Measurements from ENCODE around the gene ZSWIM7.

The ZSWIM7 gene

DNA sequence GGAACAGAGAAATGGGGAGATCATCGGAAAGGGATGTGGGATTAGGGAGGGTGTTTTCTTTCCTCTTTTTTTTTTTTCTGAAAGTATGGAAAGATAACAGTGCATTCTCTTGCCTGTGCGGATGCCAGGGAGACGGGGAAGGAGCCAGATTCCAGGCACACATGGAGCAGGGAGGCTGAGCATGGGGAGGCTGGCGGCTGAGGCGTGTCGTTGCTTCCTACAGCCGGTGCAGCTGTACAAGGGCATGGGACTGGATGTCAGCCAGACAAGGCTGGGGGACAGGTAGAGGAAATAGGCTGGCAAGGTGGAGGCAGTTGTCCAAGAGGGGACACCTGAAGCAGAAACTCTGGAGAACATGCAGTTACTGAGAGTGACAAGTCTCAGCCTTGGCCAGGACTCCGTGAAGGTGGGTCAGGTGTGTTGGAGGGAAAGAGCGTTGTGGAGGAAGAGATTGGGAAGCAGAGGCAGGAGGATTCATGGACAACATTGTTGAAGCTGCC lies 71.2 kb downstream of the ZSWIM7 start:
- no peak for DNase-seq
